Measurements from ENCODE around the gene TEX13C.

TEX13C gene

GRCh38 chrX:125319646-125320521 lies at the start of gene TEX13C:
TSS of gene TEX13C (plus strand) at chrX:125319871. CDS start at chrX:125320120, 249 bp downstream.
- Mint-ChIP-seq H3K4me1 (no peaks in the 10 kb centered on the region), H3K9me3 (peaks cover 6% of the 10 kb centered on the region), H3K4me3 (no peak within 1 kb of the TSS), H3K27me3 (ENCODE audit: low read depth) (peaks cover 8% of the 10 kb centered on the region), H3K27ac (no peak within 1 kb of the TSS), H3K36me3 (ENCODE audit: low read depth) (no peaks in the 10 kb centered on the region)
- no peak for TF ChIP-seq CTCF (IDR thresholded peaks at IDR 0.05; ENCODE audit: unreplicated experiment in 3 of 3)

GRCh38 chrX:125287282-125287681 lies 32.4 kb upstream of the TEX13C start:
- no peaks in the 10 kb centered on the region for H3K9me3 Mint-ChIP-seq
- no peak for TF ChIP-seq CTCF (IDR thresholded peaks at IDR 0.05; ENCODE audit: unreplicated experiment in 3 of 3)
- no peak overlapping the region for H3K27ac Mint-ChIP-seq
- H3K36me3 Mint-ChIP-seq (ENCODE audit: low read depth), result no peaks in the 10 kb centered on the region
- H3K4me1 Mint-ChIP-seq, result no peaks in the 10 kb centered on the region
- no peaks in the 10 kb centered on the region for H3K27me3 Mint-ChIP-seq (ENCODE audit: low read depth)
- no peak overlapping the region for H3K4me3 Mint-ChIP-seq

GRCh38 chrX:125288343-125288742 lies 31.3 kb upstream of the TEX13C start:
- H3K27ac Mint-ChIP-seq, result no peak overlapping the region
- TF ChIP-seq CTCF (IDR thresholded peaks at IDR 0.05; ENCODE audit: unreplicated experiment in 3 of 3), result no peak
- no peaks in the 10 kb centered on the region for H3K9me3 Mint-ChIP-seq
- H3K27me3 Mint-ChIP-seq (ENCODE audit: low read depth), result no peaks in the 10 kb centered on the region
- H3K4me3 Mint-ChIP-seq, result no peak overlapping the region
- H3K4me1 Mint-ChIP-seq, result no peaks in the 10 kb centered on the region
- no peaks in the 10 kb centered on the region for H3K36me3 Mint-ChIP-seq (ENCODE audit: low read depth)

GRCh38 chrX:125289209-125289608 lies 30.5 kb upstream of the TEX13C start:
- Mint-ChIP-seq H3K4me1 (no peaks in the 10 kb centered on the region), H3K27ac (no peak overlapping the region), H3K36me3 (ENCODE audit: low read depth) (no peaks in the 10 kb centered on the region), H3K4me3 (no peak overlapping the region), H3K27me3 (ENCODE audit: low read depth) (no peaks in the 10 kb centered on the region), H3K9me3 (no peaks in the 10 kb centered on the region)
- no peak for TF ChIP-seq CTCF (IDR thresholded peaks at IDR 0.05; ENCODE audit: unreplicated experiment in 3 of 3)

- no peak overlapping the region for H3K27ac Mint-ChIP-seq
- TF ChIP-seq CTCF (IDR thresholded peaks at IDR 0.05; ENCODE audit: unreplicated experiment in 3 of 3), result no peak
- H3K27me3 Mint-ChIP-seq (ENCODE audit: low read depth), result no peaks in the 10 kb centered on the region
- H3K4me1 Mint-ChIP-seq, result no peaks in the 10 kb centered on the region
- H3K9me3 Mint-ChIP-seq, result no peaks in the 10 kb centered on the region
- H3K4me3 Mint-ChIP-seq, result no peak overlapping the region
- H3K36me3 Mint-ChIP-seq (ENCODE audit: low read depth), result no peaks in the 10 kb centered on the region
Observed at GRCh38 chrX:125289920-125290319, 29.8 kb upstream of the TEX13C start.

- Mint-ChIP-seq H3K27ac (no peak overlapping the region), H3K4me1 (no peaks in the 10 kb centered on the region), H3K36me3 (ENCODE audit: low read depth) (no peaks in the 10 kb centered on the region), H3K27me3 (ENCODE audit: low read depth) (no peaks in the 10 kb centered on the region), H3K9me3 (no peaks in the 10 kb centered on the region), H3K4me3 (no peak overlapping the region)
- TF ChIP-seq CTCF (IDR thresholded peaks at IDR 0.05; ENCODE audit: unreplicated experiment in 3 of 3), result no peak
Observed at GRCh38 chrX:125291124-125291523, 28.5 kb upstream of the TEX13C start.

All from nephron (organoid).